Measurements from ENCODE around the gene MARCKS. TPM values are rescaled to one million over a fixed set of nuclear protein-coding genes. Genes with fewer than 3 reads are reported as not detected.

Gene MARCKS
- total and polyA plus RNA-seq, 8 donors: 102 to 348 (median 285) TPM

DNA sequence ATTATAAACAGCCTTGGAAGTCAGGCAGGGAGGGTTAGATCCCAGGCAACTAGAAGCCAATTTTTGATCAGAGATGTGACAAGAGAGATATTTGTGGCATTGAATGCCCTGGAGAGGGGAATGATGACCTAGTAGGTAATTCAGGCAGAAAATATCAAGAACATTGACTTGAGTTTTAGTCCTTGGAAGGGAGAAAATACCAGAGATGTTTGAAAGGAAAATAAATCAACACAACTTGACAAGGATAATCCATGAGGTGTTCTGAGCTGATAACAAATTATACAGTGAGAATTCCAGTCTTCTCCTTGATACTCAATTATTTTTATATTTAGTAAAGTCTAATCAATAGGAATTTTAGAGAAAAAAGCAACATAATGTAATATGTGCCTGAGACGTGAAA lies 10.6 kb upstream of the MARCKS start:
- intact Hi-C loops (cut with DNase I): no loop called here
- DNase-seq: no peak
- H3K4me3 ChIP-seq: no peak overlapping the region
- no peak for ATAC-seq
- no peak overlapping the region for H3K27ac ChIP-seq
- no peaks in the 10 kb centered on the region for H3K4me1 ChIP-seq
- TF ChIP-seq, protein P1, sequence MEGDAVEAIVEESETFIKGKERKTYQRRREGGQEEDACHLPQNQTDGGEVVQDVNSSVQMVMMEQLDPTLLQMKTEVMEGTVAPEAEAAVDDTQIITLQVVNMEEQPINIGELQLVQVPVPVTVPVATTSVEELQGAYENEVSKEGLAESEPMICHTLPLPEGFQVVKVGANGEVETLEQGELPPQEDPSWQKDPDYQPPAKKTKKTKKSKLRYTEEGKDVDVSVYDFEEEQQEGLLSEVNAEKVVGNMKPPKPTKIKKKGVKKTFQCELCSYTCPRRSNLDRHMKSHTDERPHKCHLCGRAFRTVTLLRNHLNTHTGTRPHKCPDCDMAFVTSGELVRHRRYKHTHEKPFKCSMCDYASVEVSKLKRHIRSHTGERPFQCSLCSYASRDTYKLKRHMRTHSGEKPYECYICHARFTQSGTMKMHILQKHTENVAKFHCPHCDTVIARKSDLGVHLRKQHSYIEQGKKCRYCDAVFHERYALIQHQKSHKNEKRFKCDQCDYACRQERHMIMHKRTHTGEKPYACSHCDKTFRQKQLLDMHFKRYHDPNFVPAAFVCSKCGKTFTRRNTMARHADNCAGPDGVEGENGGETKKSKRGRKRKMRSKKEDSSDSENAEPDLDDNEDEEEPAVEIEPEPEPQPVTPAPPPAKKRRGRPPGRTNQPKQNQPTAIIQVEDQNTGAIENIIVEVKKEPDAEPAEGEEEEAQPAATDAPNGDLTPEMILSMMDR (IDR thresholded peaks at IDR 0.05): no peak
- no peaks in the 10 kb centered on the region for H3K27me3 ChIP-seq
- no peaks in the 10 kb centered on the region for H3K9me3 ChIP-seq
- H3K36me3 ChIP-seq: no peaks in the 10 kb centered on the region

- Histone ChIP-seq H3K27ac (no peak overlapping the region), H3K4me1 (no peaks in the 10 kb centered on the region), H3K27me3 (no peaks in the 10 kb centered on the region), H3K4me3 (no peak overlapping the region), H3K36me3 (no peaks in the 10 kb centered on the region), H3K9me3 (no peaks in the 10 kb centered on the region)
- intact Hi-C loops (cut with DNase I): no loop called here
- DNase-seq (no peak), ATAC-seq (no peak)
- TF ChIP-seq, protein P1 (IDR thresholded peaks at IDR 0.05): no peak
These were observed 9.7 kb upstream of the MARCKS start for GRCh38 chr6:113847447-113847846.

GRCh38 chr6:113848280-113848679 lies 8.9 kb upstream of the MARCKS start:
- intact Hi-C loops (cut with DNase I): no loop called here

DNA sequence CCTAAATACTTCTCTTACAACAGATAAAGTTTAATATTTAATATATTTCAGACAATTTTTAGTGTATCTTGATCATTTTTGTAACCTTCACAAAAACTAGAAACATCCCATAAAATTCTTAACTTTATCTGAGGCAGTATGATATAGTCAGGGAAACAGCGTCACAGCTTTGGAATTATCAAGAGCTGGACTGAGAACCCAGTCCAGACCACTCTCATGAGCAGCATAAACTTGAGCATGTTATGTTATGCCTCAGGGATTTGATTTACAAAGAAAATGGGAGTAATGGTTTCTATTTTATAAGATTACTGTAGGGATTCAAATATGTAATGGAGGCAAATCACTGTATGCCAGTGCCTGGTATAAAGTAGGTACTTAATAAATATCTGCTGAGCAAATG lies 8.3 kb upstream of the MARCKS start:
- no peaks in the 10 kb centered on the region for H3K9me3 ChIP-seq
- TF ChIP-seq, protein P1 (IDR thresholded peaks at IDR 0.05): no peak
- no peak for ATAC-seq
- no peaks in the 10 kb centered on the region for H3K27me3 ChIP-seq
- no peak overlapping the region for H3K27ac ChIP-seq
- intact Hi-C loops (cut with DNase I): no loop called here
- H3K4me1 ChIP-seq: no peaks in the 10 kb centered on the region
- H3K36me3 ChIP-seq: no peaks in the 10 kb centered on the region
- no peak overlapping the region for H3K4me3 ChIP-seq
- DNase-seq: no peak

More at GRCh38 chr6:113848280-113848679, 8.9 kb upstream of the MARCKS start:
- Histone ChIP-seq H3K4me3 (no peak overlapping the region), H3K36me3 (no peaks in the 10 kb centered on the region), H3K27ac (no peak overlapping the region), H3K4me1 (no peaks in the 10 kb centered on the region), H3K9me3 (no peaks in the 10 kb centered on the region), H3K27me3 (no peaks in the 10 kb centered on the region)
- ATAC-seq (no peak), DNase-seq (no peak)
- TF ChIP-seq, protein P1 (IDR thresholded peaks at IDR 0.05): no peak

GRCh38 chr6:113853252-113853651 lies 3.9 kb upstream of the MARCKS start:
- Histone ChIP-seq H3K9me3 (no peaks in the 10 kb centered on the region), H3K4me3 (no peak overlapping the region), H3K4me1 (peaks cover 0 to 21% of the 10 kb centered on the region in 2 donors), H3K27me3 (peaks cover 0 to 39% of the 10 kb centered on the region in 2 donors), H3K27ac (no peak overlapping the region), H3K36me3 (no peaks in the 10 kb centered on the region)
- intact Hi-C loops (cut with DNase I): no loop called here
- ATAC-seq: no peak
- TF ChIP-seq, protein P1 (IDR thresholded peaks at IDR 0.05): no peak
- no peak for DNase-seq
